IMR-90 (cell line): Measurements from ENCODE around the gene MED12L.

Source experiments
- BHLHE40 ChIP-seq: fragments of 150-350 bp; IDR thresholded peaks from 2 replicates; pipeline ENCODE4 v1.6.1; 2016; ENCODE audit warnings: mild to moderate bottlenecking, low read depth, low read length
- CEBPB ChIP-seq: IDR thresholded peaks from 2 replicates; pipeline ENCODE4 v1.6.1; 2012; ENCODE audit warnings: low read depth, low read length, improper control_type of control experiment
- CHD1 ChIP-seq: IDR thresholded peaks from 2 replicates; pipeline ENCODE4 v1.6.1; 2012; ENCODE audit warnings: low read depth, low read length, improper control_type of control experiment
- FOS ChIP-seq: fragments of 150-350 bp; IDR thresholded peaks from 2 replicates; pipeline ENCODE4 v1.6.1; 2016; ENCODE audit warnings: low read depth, low read length
- MXI1 ChIP-seq: IDR thresholded peaks from 2 replicates; pipeline ENCODE4 v1.6.1; 2012; ENCODE audit warnings: low read depth, mild to moderate bottlenecking, low read length, moderate library complexity, borderline replicate concordance
- NFE2L2 ChIP-seq: fragments of 150-350 bp; IDR thresholded peaks from 2 replicates; pipeline ENCODE4 v1.6.1; 2016; ENCODE audit warnings: low read depth, mild to moderate bottlenecking, low read length
- POLR2A ChIP-seq: IDR thresholded peaks from 2 replicates; pipeline ENCODE4 v1.6.1; 2012; ENCODE audit warnings: mild to moderate bottlenecking, low read depth, low read length
- RAD21 ChIP-seq: IDR thresholded peaks from 2 replicates; pipeline ENCODE4 v1.6.1; 2012; ENCODE audit warnings: low read length, improper control_type of control experiment
- RCOR1 ChIP-seq: IDR thresholded peaks from 2 replicates; pipeline ENCODE4 v1.6.1; 2012; ENCODE audit warnings: mild to moderate bottlenecking, low read length, improper control_type of control experiment; ENCODE audit not compliant: insufficient replicate concordance
- RFX5 ChIP-seq: IDR thresholded peaks from 2 replicates; pipeline ENCODE4 v1.8.0; 2012; ENCODE audit warnings: low read depth, mild to moderate bottlenecking, low read length, moderate library complexity
- SMC3 ChIP-seq: fragments of 150-350 bp; IDR thresholded peaks from 2 replicates; pipeline ENCODE4 v1.6.1; 2016; ENCODE audit warnings: low read depth, mild to moderate bottlenecking, antibody characterized with exemption, low read length, moderate library complexity
- TF ChIP-seq, protein P1 (sequence below): fragments of 150-350 bp; IDR thresholded peaks from 2 replicates; pipeline ENCODE4 v1.6.1; 2016; ENCODE audit warnings: low read depth, mild to moderate bottlenecking, low read length, moderate library complexity, borderline replicate concordance
- TF ChIP-seq, protein P2 (sequence below): conservative IDR thresholded peaks from 2 replicates; pipeline ENCODE4 v1.5.1; 2012; ENCODE audit warnings: mild to moderate bottlenecking, low read depth, low read length, improper control_type of control experiment
- TF ChIP-seq, protein P3 (sequence below): fragments of 150-350 bp; IDR thresholded peaks from 2 replicates; pipeline ENCODE4 v1.6.1; 2017; ENCODE audit warnings: mild to moderate bottlenecking, antibody characterized with exemption, low read length, low read depth

- TF ChIP-seq, protein P1, sequence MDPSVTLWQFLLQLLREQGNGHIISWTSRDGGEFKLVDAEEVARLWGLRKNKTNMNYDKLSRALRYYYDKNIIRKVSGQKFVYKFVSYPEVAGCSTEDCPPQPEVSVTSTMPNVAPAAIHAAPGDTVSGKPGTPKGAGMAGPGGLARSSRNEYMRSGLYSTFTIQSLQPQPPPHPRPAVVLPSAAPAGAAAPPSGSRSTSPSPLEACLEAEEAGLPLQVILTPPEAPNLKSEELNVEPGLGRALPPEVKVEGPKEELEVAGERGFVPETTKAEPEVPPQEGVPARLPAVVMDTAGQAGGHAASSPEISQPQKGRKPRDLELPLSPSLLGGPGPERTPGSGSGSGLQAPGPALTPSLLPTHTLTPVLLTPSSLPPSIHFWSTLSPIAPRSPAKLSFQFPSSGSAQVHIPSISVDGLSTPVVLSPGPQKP = no peak
- TF ChIP-seq, protein P2, sequence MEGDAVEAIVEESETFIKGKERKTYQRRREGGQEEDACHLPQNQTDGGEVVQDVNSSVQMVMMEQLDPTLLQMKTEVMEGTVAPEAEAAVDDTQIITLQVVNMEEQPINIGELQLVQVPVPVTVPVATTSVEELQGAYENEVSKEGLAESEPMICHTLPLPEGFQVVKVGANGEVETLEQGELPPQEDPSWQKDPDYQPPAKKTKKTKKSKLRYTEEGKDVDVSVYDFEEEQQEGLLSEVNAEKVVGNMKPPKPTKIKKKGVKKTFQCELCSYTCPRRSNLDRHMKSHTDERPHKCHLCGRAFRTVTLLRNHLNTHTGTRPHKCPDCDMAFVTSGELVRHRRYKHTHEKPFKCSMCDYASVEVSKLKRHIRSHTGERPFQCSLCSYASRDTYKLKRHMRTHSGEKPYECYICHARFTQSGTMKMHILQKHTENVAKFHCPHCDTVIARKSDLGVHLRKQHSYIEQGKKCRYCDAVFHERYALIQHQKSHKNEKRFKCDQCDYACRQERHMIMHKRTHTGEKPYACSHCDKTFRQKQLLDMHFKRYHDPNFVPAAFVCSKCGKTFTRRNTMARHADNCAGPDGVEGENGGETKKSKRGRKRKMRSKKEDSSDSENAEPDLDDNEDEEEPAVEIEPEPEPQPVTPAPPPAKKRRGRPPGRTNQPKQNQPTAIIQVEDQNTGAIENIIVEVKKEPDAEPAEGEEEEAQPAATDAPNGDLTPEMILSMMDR = no peak
- no peak for TF ChIP-seq RFX5
- TF ChIP-seq, protein P3, sequence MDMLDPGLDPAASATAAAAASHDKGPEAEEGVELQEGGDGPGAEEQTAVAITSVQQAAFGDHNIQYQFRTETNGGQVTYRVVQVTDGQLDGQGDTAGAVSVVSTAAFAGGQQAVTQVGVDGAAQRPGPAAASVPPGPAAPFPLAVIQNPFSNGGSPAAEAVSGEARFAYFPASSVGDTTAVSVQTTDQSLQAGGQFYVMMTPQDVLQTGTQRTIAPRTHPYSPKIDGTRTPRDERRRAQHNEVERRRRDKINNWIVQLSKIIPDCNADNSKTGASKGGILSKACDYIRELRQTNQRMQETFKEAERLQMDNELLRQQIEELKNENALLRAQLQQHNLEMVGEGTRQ = no peak
- no peak for TF ChIP-seq BHLHE40
- TF ChIP-seq FOS = no peak
- TF ChIP-seq POLR2A = no peak
- TF ChIP-seq CEBPB = no peak
- TF ChIP-seq CHD1 = no peak
- no peak for TF ChIP-seq SMC3
- TF ChIP-seq MXI1 = no peak
- TF ChIP-seq RCOR1 = no peak
- no peak for TF ChIP-seq RAD21
- TF ChIP-seq NFE2L2 = no peak
Observed at GRCh38 chr3:151312972-151313371, 227.5 kb downstream of the MED12L start.
